Ovary (tissue), 10 donors: ENCODE measurements around the gene P2RY4. TPM values are rescaled to one million over a fixed set of nuclear protein-coding genes. Genes with fewer than 3 reads are reported as not detected.

Experiments
- DNase-seq, 5 donors: peaks; one replicate each; pipeline ENCODE4 v3.0.0-alpha.2; 2019 to 2020
- H3K27ac ChIP-seq, 2 donors: fragments of 200-600 bp; one replicate each; pipeline versions ENCODE4 v1.5.1 to v1.8.0; 2019 to 2022
- H3K27me3 ChIP-seq: fragments of 200-600 bp; one replicate; pipeline ENCODE4 v1.8.0; 2022
- H3K36me3 ChIP-seq: fragments of 200-600 bp; sonication (generic); one replicate; pipeline ENCODE4 v1.5.1; 2019
- H3K4me1 ChIP-seq: one replicate; pipeline ENCODE4 v1.8.1; 2013; ENCODE audit warnings: mild to moderate bottlenecking, moderate library complexity; ENCODE audit not compliant: insufficient read depth
- H3K4me3 ChIP-seq: fragments of 200-600 bp; sonication (generic); one replicate; pipeline ENCODE4 v1.5.1; 2017
- H3K9me3 ChIP-seq, 2 donors: fragments of 200-600 bp in 1 of 2; sonication (generic) in 1 of 2; one replicate each; pipeline versions ENCODE4 v1.5.1 to v1.8.1; 2013 to 2019; ENCODE audit warnings: mild to moderate bottlenecking in 1 of 2, moderate library complexity in 1 of 2
- EP300 ChIP-seq: sonication (generic); formaldehyde crosslinking; IDR thresholded peaks from one replicate; pipeline ENCODE4 v1.6.1; 2017; ENCODE audit warnings: antibody characterized with exemption
- POLR2A ChIP-seq: fragments of 450-650 bp; IDR thresholded peaks from one replicate; pipeline ENCODE4 v1.6.1; 2017; ENCODE audit warnings: antibody characterized with exemption, mild to moderate bottlenecking, moderate library complexity
- WGBS, 3 donors: extraction: QIAGEN DNeasy Blood & Tissue Kit in 1 of 3; methylation state at CpG; one replicate each; pipeline versions ENCODE4 v1.1.5 to v1.1.7; 2013 to 2017; 5-methylcytosine and 5-hydroxymethylcytosine counted together
- intact Hi-C, 4 donors: fragments of 100-400 bp; cut with DNase I; formaldehyde crosslinking; loops; one replicate each; pipeline versions ENCODE4 v1.11.0 to v1.15.1; 2022 to 2023
- long read RNA-seq, 3 donors: library from polyadenylated mRNA in 2 of 3; unstranded in 2 of 3; transcript quantifications; one replicate each; pipeline ENCODE4 v2.0.0 and lab custom pipeline, GENCODE V29; 2021 to 2026
- polyA plus RNA-seq, 2 donors: library from polyadenylated mRNA; stranded (reverse); fragments of 200-250 nt in 1 of 2; fragments of 350-450 nt in 1 of 2; fragmentation: Illumina TruSeq in 1 of 2; extraction: RNeasy Lipid Tissue Mini Kit (QIAGEN cat#74804) in 1 of 2; gene quantifications; one replicate each; pipeline ENCODE4 v1.2.3, GENCODE V29; 2013 to 2014
- total RNA-seq, 7 donors: library from RNA; depleted of rRNA in 2 of 7; stranded (reverse); fragments of >200 nt in 2 of 7; fragmentation: NEBNext Ultra II Directional in 3 of 7; extraction: Animal tissue kit (Norgen Biotek cat#: 25700) in 3 of 7; gene quantifications; one replicate each; pipeline versions ENCODE4 v1.1.0 to v1.2.4, GENCODE V29; 2016 to 2023
- TF ChIP-seq, protein P1 (sequence below), 3 donors: fragments of 450-650 bp in 2 of 3; fragments of 200-600 bp in 1 of 3; IDR thresholded peaks; one replicate each; pipeline versions ENCODE4 v1.5.1 to v1.8.0; 2016 to 2022; ENCODE audit warnings: antibody characterized with exemption in 3 of 3, mild to moderate bottlenecking in 1 of 3
- donor health status: DM: no; HTN: no; CAD: no; lungs with moderate emphysema.
- donor health status: DM: no; HTN: no; CAD: no.
- donor health status: Bipolar disorder and iron deficiency.
- donor health status: DM: yes; HTN: yes; CAD: no.
- donor health status: DM: no; HTN: no; CAD: no.
- donor health status: DM: yes; HTN: yes; CAD: no.

Gene P2RY4
- under 1 TPM in 3 of 7 donors, not detected in 4; 0.45 to 0.57 (median 0.48) TPM for total RNA-seq
- polyA plus RNA-seq = under 1 TPM in 1 of 2 donors, not detected in 1; 0.10 TPM
- long read RNA-seq, donor 1 = 0 reads
- long read RNA-seq, donor 2 = 0 reads
- long read RNA-seq, donor 3 = 0 reads

DNA sequence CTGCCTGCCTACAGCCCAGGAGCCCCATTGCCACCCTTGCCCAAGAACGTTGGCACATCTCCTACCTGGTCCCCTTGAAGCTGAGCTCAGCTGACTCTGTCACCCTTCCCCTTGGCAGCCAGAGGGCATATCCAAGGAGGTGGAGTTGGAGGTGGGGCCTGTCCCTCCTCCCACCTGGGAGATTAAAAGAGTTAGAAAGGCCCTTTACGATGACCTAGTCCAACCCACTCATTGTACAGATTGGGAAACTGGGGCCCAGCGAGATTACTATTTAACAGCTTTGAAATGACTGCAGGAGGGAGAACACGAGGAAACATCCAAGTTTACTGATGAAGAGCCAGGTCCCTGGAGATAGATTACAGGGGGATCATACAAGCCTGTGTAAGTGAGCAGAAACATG is at the start of gene P2RY4:
Gene P2RY4 (minus strand): TSS at position 101 of the 400 bp plus-strand sequence. CDS start 580 bp downstream, outside the sequence.
- Histone ChIP-seq H3K36me3 (no peaks in the 10 kb centered on the region), H3K9me3 (no peaks in the 10 kb centered on the region), H3K4me1 (no peaks in the 10 kb centered on the region), H3K27me3 (no peaks in the 10 kb centered on the region), H3K27ac (no peak within 1 kb of the TSS), H3K4me3 (no peak within 1 kb of the TSS)
- 62 to 66% (median 63%) methylated on average over 4 of the region's 4 CpGs for WGBS, 3 donors
- TF ChIP-seq, protein P1, sequence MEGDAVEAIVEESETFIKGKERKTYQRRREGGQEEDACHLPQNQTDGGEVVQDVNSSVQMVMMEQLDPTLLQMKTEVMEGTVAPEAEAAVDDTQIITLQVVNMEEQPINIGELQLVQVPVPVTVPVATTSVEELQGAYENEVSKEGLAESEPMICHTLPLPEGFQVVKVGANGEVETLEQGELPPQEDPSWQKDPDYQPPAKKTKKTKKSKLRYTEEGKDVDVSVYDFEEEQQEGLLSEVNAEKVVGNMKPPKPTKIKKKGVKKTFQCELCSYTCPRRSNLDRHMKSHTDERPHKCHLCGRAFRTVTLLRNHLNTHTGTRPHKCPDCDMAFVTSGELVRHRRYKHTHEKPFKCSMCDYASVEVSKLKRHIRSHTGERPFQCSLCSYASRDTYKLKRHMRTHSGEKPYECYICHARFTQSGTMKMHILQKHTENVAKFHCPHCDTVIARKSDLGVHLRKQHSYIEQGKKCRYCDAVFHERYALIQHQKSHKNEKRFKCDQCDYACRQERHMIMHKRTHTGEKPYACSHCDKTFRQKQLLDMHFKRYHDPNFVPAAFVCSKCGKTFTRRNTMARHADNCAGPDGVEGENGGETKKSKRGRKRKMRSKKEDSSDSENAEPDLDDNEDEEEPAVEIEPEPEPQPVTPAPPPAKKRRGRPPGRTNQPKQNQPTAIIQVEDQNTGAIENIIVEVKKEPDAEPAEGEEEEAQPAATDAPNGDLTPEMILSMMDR (IDR thresholded peaks at IDR 0.05) = no peak
- TF ChIP-seq EP300 (no peak), POLR2A (no peak)
- intact Hi-C loops = no loop called here
- no peak for DNase-seq

DNA sequence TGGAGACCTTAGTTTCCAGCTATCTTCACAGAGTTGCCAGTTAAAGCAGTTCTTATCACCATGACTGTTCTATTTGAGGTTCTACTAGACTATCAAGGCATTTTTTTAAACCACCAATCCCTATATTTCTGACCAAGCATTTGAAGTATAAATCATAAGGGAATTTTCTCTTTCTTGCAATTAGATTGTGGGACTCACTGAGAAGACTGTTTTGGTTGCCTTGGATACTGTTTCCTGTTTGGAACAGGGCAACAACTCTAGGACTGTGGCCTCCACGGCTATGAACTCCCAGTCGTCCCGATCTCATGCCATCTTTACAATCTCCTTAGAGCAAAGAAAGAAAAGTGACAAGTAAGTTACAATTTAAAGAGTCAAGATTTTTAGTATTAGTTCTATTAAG is 41.7 kb upstream of the P2RY4 start:
- H3K4me3 ChIP-seq = no peak overlapping the region
- WGBS, 3 donors = 40 to 65% (median 63%) methylated on average over 3 of the region's 3 CpGs
- H3K4me1 ChIP-seq = no peaks in the 10 kb centered on the region
- TF ChIP-seq, protein P1 (IDR thresholded peaks at IDR 0.05) = no peak
- TF ChIP-seq EP300 (no peak), POLR2A (no peak)
- no peaks in the 10 kb centered on the region for H3K27me3 ChIP-seq
- no peaks in the 10 kb centered on the region for H3K36me3 ChIP-seq
- no peak for DNase-seq
- intact Hi-C loops = no loop called here
- no peaks in the 10 kb centered on the region for H3K9me3 ChIP-seq
- H3K27ac ChIP-seq = no peak overlapping the region

DNA sequence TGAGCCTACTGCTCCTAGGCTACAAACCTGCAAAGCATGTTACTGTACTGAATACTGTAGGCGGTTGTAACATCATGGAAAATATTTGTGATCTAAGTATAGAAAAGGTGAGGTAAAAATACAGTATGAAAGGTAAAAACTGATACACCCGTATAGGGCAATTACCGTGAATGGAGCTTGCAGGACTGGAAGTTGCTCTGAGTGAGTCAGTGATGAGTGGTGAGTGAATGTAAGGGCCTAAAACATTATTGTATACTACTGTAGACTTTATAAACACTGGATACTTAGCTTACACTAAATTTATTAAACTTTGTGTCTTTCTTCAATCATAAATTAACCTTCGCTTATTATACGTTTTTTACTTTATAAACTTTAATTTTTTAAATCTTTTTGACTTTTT is 33.6 kb upstream of the P2RY4 start:
- Histone ChIP-seq H3K4me3 (no peak overlapping the region), H3K4me1 (no peaks in the 10 kb centered on the region), H3K27me3 (no peaks in the 10 kb centered on the region), H3K36me3 (no peaks in the 10 kb centered on the region), H3K27ac (no peak overlapping the region), H3K9me3 (no peaks in the 10 kb centered on the region)
- TF ChIP-seq, protein P1 (IDR thresholded peaks at IDR 0.05) = no peak
- no peak for TF ChIP-seq POLR2A
- DNase-seq = no peak
- intact Hi-C loops = no loop called here
- WGBS, 3 donors = 73 to 80% (median 77%) methylated on average over 5 of the region's 5 CpGs

DNA sequence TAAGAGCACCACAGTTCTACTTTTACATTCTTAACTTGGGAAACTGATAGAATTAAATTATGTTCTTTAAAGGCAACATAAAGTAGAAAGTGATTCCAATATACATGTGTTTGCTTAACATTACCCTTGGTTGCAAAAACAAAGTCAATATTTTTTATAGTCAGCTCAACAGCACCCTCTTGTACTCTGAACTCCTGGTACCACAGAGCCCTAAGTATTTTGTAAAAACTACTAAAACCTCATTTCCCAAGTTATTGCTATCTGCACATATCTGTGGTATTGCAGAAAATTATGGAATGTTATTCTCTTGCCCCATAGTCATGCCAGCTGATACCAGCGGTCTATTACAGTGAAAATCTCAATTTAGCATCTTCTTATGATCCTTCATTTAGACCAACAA is 32.8 kb upstream of the P2RY4 start:
- intact Hi-C loops = no loop called here
- no peak overlapping the region for H3K27ac ChIP-seq
- no peaks in the 10 kb centered on the region for H3K9me3 ChIP-seq
- WGBS, 3 donors = 0% methylated on average over 1 of the region's 1 CpG
- no peaks in the 10 kb centered on the region for H3K36me3 ChIP-seq
- no peaks in the 10 kb centered on the region for H3K4me1 ChIP-seq
- TF ChIP-seq EP300 (no peak), POLR2A (no peak)
- TF ChIP-seq, protein P1 (IDR thresholded peaks at IDR 0.05) = no peak
- no peak for DNase-seq
- H3K27me3 ChIP-seq = no peaks in the 10 kb centered on the region
- H3K4me3 ChIP-seq = no peak overlapping the region
